ENCODE results near the gene QKI.

QKI gene

GRCh38 chr6:163469459-163469985 lies 55.0 kb downstream of the QKI start:
- TF ChIP-seq ZBTB7A (IDR thresholded peaks at IDR 0.05; ENCODE audit: low read depth) (no peak), EGR1 (IDR thresholded peaks at IDR 0.05) (no peak), TAF1 (IDR thresholded peaks at IDR 0.05; ENCODE audit: low read depth) (no peak), CEBPB (IDR thresholded peaks at IDR 0.05) (no peak), REST (IDR thresholded peaks at IDR 0.05; ENCODE audit: low read depth) (no peak), NFIC (IDR thresholded peaks at IDR 0.05) (no peak), TCF12 (IDR thresholded peaks at IDR 0.05; ENCODE audit: low read depth) (no peak), FOXM1 (IDR thresholded peaks at IDR 0.05; ENCODE audit: borderline replicate concordance, low read depth) (no peak), EP300 (IDR thresholded peaks at IDR 0.05; ENCODE audit: borderline replicate concordance) (no peak), TEAD4 (IDR thresholded peaks at IDR 0.05) (no peak), USF1 (IDR thresholded peaks at IDR 0.05) (no peak), RAD21 (IDR thresholded peaks at IDR 0.05; ENCODE audit: low read depth) (no peak), YY1 (IDR thresholded peaks at IDR 0.05; ENCODE audit: low read depth) (no peak), CREB1 (IDR thresholded peaks at IDR 0.05; ENCODE audit: low read depth) (no peak), MAX (IDR thresholded peaks at IDR 0.05) (no peak)

GRCh38 chr6:163470611-163471010 lies 56.1 kb downstream of the QKI start:
- TF ChIP-seq EP300 (IDR thresholded peaks at IDR 0.05; ENCODE audit: borderline replicate concordance) (no peak), CEBPB (IDR thresholded peaks at IDR 0.05) (no peak), YY1 (IDR thresholded peaks at IDR 0.05; ENCODE audit: low read depth) (no peak), NFIC (IDR thresholded peaks at IDR 0.05) (no peak), ZBTB7A (IDR thresholded peaks at IDR 0.05; ENCODE audit: low read depth) (no peak), USF1 (IDR thresholded peaks at IDR 0.05) (no peak), CREB1 (IDR thresholded peaks at IDR 0.05; ENCODE audit: low read depth) (no peak), MAX (IDR thresholded peaks at IDR 0.05) (no peak), REST (IDR thresholded peaks at IDR 0.05; ENCODE audit: low read depth) (no peak), RAD21 (IDR thresholded peaks at IDR 0.05; ENCODE audit: low read depth) (no peak), TEAD4 (IDR thresholded peaks at IDR 0.05) (no peak), EGR1 (IDR thresholded peaks at IDR 0.05) (no peak), TAF1 (IDR thresholded peaks at IDR 0.05; ENCODE audit: low read depth) (no peak), TCF12 (IDR thresholded peaks at IDR 0.05; ENCODE audit: low read depth) (no peak)

GRCh38 chr6:163474581-163474980 lies 60.1 kb downstream of the QKI start:
- TF ChIP-seq REST (IDR thresholded peaks at IDR 0.05; ENCODE audit: low read depth) (no peak), MAX (IDR thresholded peaks at IDR 0.05) (no peak), TCF12 (IDR thresholded peaks at IDR 0.05; ENCODE audit: low read depth) (no peak), YY1 (IDR thresholded peaks at IDR 0.05; ENCODE audit: low read depth) (no peak), EP300 (IDR thresholded peaks at IDR 0.05; ENCODE audit: borderline replicate concordance) (no peak), CREB1 (IDR thresholded peaks at IDR 0.05; ENCODE audit: low read depth) (no peak), TAF1 (IDR thresholded peaks at IDR 0.05; ENCODE audit: low read depth) (no peak), CEBPB (IDR thresholded peaks at IDR 0.05) (no peak), NFIC (IDR thresholded peaks at IDR 0.05) (no peak), ZBTB7A (IDR thresholded peaks at IDR 0.05; ENCODE audit: low read depth) (no peak), USF1 (IDR thresholded peaks at IDR 0.05) (no peak)

GRCh38 chr6:163483107-163483506 lies 68.6 kb downstream of the QKI start:
- TF ChIP-seq CREB1 (IDR thresholded peaks at IDR 0.05; ENCODE audit: low read depth) (no peak), MAX (IDR thresholded peaks at IDR 0.05) (no peak), ZBTB7A (IDR thresholded peaks at IDR 0.05; ENCODE audit: low read depth) (no peak), NFIC (IDR thresholded peaks at IDR 0.05) (no peak), TEAD4 (IDR thresholded peaks at IDR 0.05) (no peak), EP300 (IDR thresholded peaks at IDR 0.05; ENCODE audit: borderline replicate concordance) (no peak), CEBPB (IDR thresholded peaks at IDR 0.05) (no peak), TCF12 (IDR thresholded peaks at IDR 0.05; ENCODE audit: low read depth) (no peak), USF1 (IDR thresholded peaks at IDR 0.05) (no peak), FOXM1 (IDR thresholded peaks at IDR 0.05; ENCODE audit: borderline replicate concordance, low read depth) (no peak), RAD21 (IDR thresholded peaks at IDR 0.05; ENCODE audit: low read depth) (no peak), REST (IDR thresholded peaks at IDR 0.05; ENCODE audit: low read depth) (no peak)
